ENCODE measurements around the gene EDN2.

The EDN2 gene

DNA sequence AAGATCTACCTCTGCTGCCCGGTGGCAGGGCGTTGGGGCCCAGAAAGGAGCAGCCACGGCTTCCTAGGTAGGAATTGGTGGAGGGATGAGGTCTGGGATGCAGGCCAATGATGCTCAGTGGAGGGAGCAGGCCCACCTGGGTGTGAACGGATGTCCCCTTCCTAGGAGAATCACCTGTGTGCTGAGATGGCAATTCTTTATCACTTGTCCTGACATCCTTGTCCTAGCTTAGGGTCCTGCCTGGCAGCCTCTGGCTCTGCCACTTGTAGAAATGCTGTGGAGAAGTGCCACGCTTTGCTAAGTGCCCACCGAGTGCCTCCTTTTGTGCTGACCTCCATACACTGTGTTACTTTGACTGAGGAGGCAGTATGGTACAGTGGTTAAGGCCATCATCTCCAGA is 12.8 kb downstream of the EDN2 start:
- Histone ChIP-seq H2BK12ac (ENCODE audit: low read length in 2 of 2) (no peak overlapping the region), H2BK120ac (ENCODE audit: low read depth, low read length) (no peak overlapping the region), H3K36me3 (ENCODE audit: control insufficient read depth in 1 of 2, insufficient read depth in 2 of 2, low read depth in 1 of 2, low read length in 2 of 2) (no peaks in the 10 kb centered on the region)

DNA sequence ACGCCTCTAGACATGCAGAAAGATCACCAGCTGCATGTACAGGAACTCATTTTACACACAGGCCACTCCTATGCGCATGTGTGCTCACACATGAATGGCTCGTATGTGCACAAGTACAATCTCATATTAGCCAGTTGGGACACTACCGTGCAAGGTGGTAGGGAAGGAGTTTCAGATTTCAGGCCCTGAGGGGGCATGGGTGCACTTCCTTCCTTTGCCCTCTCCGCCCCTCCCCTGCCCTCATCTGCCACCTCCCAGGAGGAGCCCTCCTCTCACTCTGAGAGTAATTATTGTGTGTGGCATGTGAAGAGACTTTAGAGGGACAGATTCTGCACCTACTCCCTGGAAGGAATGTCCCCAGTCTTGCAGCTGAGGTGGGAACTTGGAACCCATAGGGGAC is 14.8 kb downstream of the EDN2 start:
- Histone ChIP-seq H4K91ac (ENCODE audit: low read length) (no peak overlapping the region), H2AFZ (ENCODE audit: low read depth, low read length) (no peak overlapping the region), H3K36me3 (ENCODE audit: control insufficient read depth in 1 of 2, insufficient read depth in 2 of 2, low read depth in 1 of 2, low read length in 2 of 2) (no peaks in the 10 kb centered on the region), H3K27ac (ENCODE audit: low read length, poor library complexity, severe bottlenecking) (no peak overlapping the region), H3K23ac (ENCODE audit: low read length in 2 of 2) (no peak overlapping the region), H3K4me1 (ENCODE audit: control insufficient read depth, insufficient read depth, low read depth, low read length) (peaks cover 5% of the 10 kb centered on the region), H2BK15ac (ENCODE audit: low read depth, poor library complexity, severe bottlenecking) (no peak overlapping the region), H3K18ac (ENCODE audit: low read depth in 1 of 2, low read length in 2 of 2) (no peak overlapping the region), H3K27me3 (ENCODE audit: control insufficient read depth in 1 of 2, insufficient read depth in 1 of 2, low read length in 2 of 2) (peaks cover 16 to 57% of the 10 kb centered on the region in 2 experiments), H3K9ac (ENCODE audit: low read length) (no peak overlapping the region), H2BK5ac (ENCODE audit: low read depth, low read length, poor library complexity, severe bottlenecking) (no peak overlapping the region), H3K4me3 (ENCODE audit: insufficient read depth in 1 of 2, low read depth in 1 of 2, low read length in 2 of 2) (no peak overlapping the region), H2BK120ac (ENCODE audit: low read depth, low read length) (no peak overlapping the region), H3K4ac (ENCODE audit: low read depth in 1 of 2, low read length in 2 of 2) (no peak overlapping the region), H2BK12ac (ENCODE audit: low read length in 2 of 2) (no peak overlapping the region), H3K14ac (ENCODE audit: low read length in 2 of 2) (no peak overlapping the region), H3K9me3 (ENCODE audit: control insufficient read depth, low read length) (no peaks in the 10 kb centered on the region), H3K79me1 (replicated peaks; ENCODE audit: low read length, poor library complexity, severe bottlenecking) (no peaks in the 10 kb centered on the region), H3K4me2 (ENCODE audit: low read length, poor library complexity, severe bottlenecking) (no peak overlapping the region), H4K8ac (ENCODE audit: low read length) (no peak overlapping the region), H2AK5ac (ENCODE audit: low read length, severe bottlenecking) (no peak overlapping the region)
- 64% methylated on average over 4 of the region's 5 CpGs for WGBS
- DNase-seq = no peak

More for the DNA sequence above, 12.8 kb downstream of the EDN2 start:
- no peaks in the 10 kb centered on the region for H3K9me3 ChIP-seq (ENCODE audit: control insufficient read depth, low read length)
- H3K14ac ChIP-seq (ENCODE audit: low read length in 2 of 2) = no peak overlapping the region
- DNase-seq = no peak
- H3K4me3 ChIP-seq (ENCODE audit: insufficient read depth in 1 of 2, low read depth in 1 of 2, low read length in 2 of 2) = no peak overlapping the region
- no peak overlapping the region for H3K27ac ChIP-seq (ENCODE audit: low read length, poor library complexity, severe bottlenecking)
- no peak overlapping the region for H2AK5ac ChIP-seq (ENCODE audit: low read length, severe bottlenecking)
- H3K4me2 ChIP-seq (ENCODE audit: low read length, poor library complexity, severe bottlenecking) = no peak overlapping the region
- peaks cover 16 to 48% of the 10 kb centered on the region in 2 experiments for H3K27me3 ChIP-seq (ENCODE audit: control insufficient read depth in 1 of 2, insufficient read depth in 1 of 2, low read length in 2 of 2)
- no peak overlapping the region for H3K4ac ChIP-seq (ENCODE audit: low read depth in 1 of 2, low read length in 2 of 2)
- no peak overlapping the region for H3K18ac ChIP-seq (ENCODE audit: low read depth in 1 of 2, low read length in 2 of 2)
- no peak overlapping the region for H2AFZ ChIP-seq (ENCODE audit: low read depth, low read length)
- H4K8ac ChIP-seq (ENCODE audit: low read length) = no peak overlapping the region
- H3K23ac ChIP-seq (ENCODE audit: low read length in 2 of 2) = no peak overlapping the region
- H2BK15ac ChIP-seq (ENCODE audit: low read depth, poor library complexity, severe bottlenecking) = no peak overlapping the region
- H3K9ac ChIP-seq (ENCODE audit: low read length) = no peak overlapping the region
- no peaks in the 10 kb centered on the region for H3K79me1 ChIP-seq (replicated peaks; ENCODE audit: low read length, poor library complexity, severe bottlenecking)
- WGBS = 93% methylated on average over 6 of the region's 6 CpGs
- H4K91ac ChIP-seq (ENCODE audit: low read length) = no peak overlapping the region
- no peak overlapping the region for H2BK5ac ChIP-seq (ENCODE audit: low read depth, low read length, poor library complexity, severe bottlenecking)
- peaks cover 7% of the 10 kb centered on the region for H3K4me1 ChIP-seq (ENCODE audit: control insufficient read depth, insufficient read depth, low read depth, low read length)

DNA sequence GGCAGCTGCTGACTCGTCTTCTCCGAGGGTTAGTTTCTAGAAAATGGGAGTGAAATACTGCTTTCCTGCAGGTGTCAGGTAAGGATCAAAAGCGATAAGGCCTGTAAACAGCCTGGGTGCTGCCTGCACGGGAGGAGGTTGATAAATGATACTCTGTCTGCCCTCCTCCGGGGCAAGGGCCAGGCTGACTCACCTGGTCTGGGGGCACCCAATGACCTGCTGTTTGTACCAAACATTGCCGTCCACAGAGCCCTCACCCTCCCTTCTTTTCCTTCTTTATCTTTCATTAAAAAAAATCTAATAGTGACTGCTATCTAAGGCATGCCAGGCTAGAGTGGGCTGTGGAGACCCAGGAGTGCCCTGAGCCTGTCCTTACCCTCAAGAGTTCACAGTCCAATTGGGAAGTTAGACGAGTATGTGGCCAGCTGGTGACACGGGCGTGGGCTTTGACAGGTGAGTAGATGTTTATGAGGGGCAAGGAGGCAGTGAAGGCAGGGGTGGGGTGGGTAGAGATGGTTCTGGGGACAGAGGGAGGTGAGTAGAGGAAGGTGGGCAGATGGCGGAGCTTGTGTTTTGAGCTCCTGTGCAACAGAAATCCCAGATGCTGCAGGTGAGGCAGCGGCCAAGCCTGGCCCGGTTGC is 16.2 kb downstream of the EDN2 start:
- Histone ChIP-seq H2AK5ac (ENCODE audit: low read length, severe bottlenecking) (no peak overlapping the region), H4K8ac (ENCODE audit: low read length) (no peak overlapping the region), H2BK5ac (ENCODE audit: low read depth, low read length, poor library complexity, severe bottlenecking) (no peak overlapping the region), H3K9ac (ENCODE audit: low read length) (no peak overlapping the region), H3K79me1 (replicated peaks; ENCODE audit: low read length, poor library complexity, severe bottlenecking) (no peaks in the 10 kb centered on the region), H3K27ac (ENCODE audit: low read length, poor library complexity, severe bottlenecking) (no peak overlapping the region), H2BK15ac (ENCODE audit: low read depth, poor library complexity, severe bottlenecking) (no peak overlapping the region), H3K4me3 (ENCODE audit: insufficient read depth in 1 of 2, low read depth in 1 of 2, low read length in 2 of 2) (no peak overlapping the region), H3K4ac (ENCODE audit: low read depth in 1 of 2, low read length in 2 of 2) (no peak overlapping the region), H2AFZ (ENCODE audit: low read depth, low read length) (no peak overlapping the region), H3K27me3 (ENCODE audit: control insufficient read depth in 1 of 2, insufficient read depth in 1 of 2, low read length in 2 of 2) (peaks cover 16 to 64% of the 10 kb centered on the region in 2 experiments), H3K23ac (ENCODE audit: low read length in 2 of 2) (no peak overlapping the region), H3K18ac (ENCODE audit: low read depth in 1 of 2, low read length in 2 of 2) (no peak overlapping the region), H2BK12ac (ENCODE audit: low read length in 2 of 2) (no peak overlapping the region), H3K4me1 (ENCODE audit: control insufficient read depth, insufficient read depth, low read depth, low read length) (peaks cover 5% of the 10 kb centered on the region), H4K91ac (ENCODE audit: low read length) (no peak overlapping the region), H3K4me2 (ENCODE audit: low read length, poor library complexity, severe bottlenecking) (no peak overlapping the region), H3K9me3 (ENCODE audit: control insufficient read depth, low read length) (no peaks in the 10 kb centered on the region), H3K36me3 (ENCODE audit: control insufficient read depth in 1 of 2, insufficient read depth in 2 of 2, low read depth in 1 of 2, low read length in 2 of 2) (no peaks in the 10 kb centered on the region), H2BK120ac (ENCODE audit: low read depth, low read length) (no peak overlapping the region), H3K14ac (ENCODE audit: low read length in 2 of 2) (no peak overlapping the region)
- no peak for DNase-seq
- WGBS = 87% methylated on average over 11 of the region's 12 CpGs

DNA sequence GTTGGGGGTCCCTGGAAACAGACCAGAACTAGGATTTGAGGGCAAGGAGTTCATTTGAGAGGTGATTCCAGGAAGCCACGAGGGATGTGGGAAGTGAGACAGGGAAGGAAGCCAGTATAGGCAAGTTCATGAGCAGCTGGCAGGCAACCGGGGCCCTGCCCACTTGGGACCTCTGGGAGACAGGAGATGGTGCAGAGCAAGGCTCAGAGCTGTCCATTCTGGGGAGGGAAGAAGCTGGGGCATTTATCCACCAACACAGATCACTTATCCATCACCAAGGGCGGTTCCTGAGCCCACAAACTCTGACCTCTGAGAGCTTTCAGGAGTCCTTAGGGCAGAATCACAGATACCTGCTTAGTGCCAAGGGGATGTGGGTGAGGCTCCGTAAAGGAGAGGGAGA is 16.8 kb downstream of the EDN2 start:
- H2BK15ac ChIP-seq (ENCODE audit: low read depth, poor library complexity, severe bottlenecking) = no peak overlapping the region
- no peak overlapping the region for H3K18ac ChIP-seq (ENCODE audit: low read depth in 1 of 2, low read length in 2 of 2)
- no peak overlapping the region for H2AFZ ChIP-seq (ENCODE audit: low read depth, low read length)
- H3K27me3 ChIP-seq (ENCODE audit: control insufficient read depth in 1 of 2, insufficient read depth in 1 of 2, low read length in 2 of 2) = peaks cover 16 to 64% of the 10 kb centered on the region in 2 experiments
- no peak overlapping the region for H3K27ac ChIP-seq (ENCODE audit: low read length, poor library complexity, severe bottlenecking)
- no peak overlapping the region for H4K8ac ChIP-seq (ENCODE audit: low read length)
- no peak overlapping the region for H4K91ac ChIP-seq (ENCODE audit: low read length)
- H3K4me1 ChIP-seq (ENCODE audit: control insufficient read depth, insufficient read depth, low read depth, low read length) = peaks cover 5% of the 10 kb centered on the region
- no peaks in the 10 kb centered on the region for H3K79me1 ChIP-seq (replicated peaks; ENCODE audit: low read length, poor library complexity, severe bottlenecking)
- H3K4ac ChIP-seq (ENCODE audit: low read depth in 1 of 2, low read length in 2 of 2) = no peak overlapping the region
- H3K9me3 ChIP-seq (ENCODE audit: control insufficient read depth, low read length) = no peaks in the 10 kb centered on the region
- no peak overlapping the region for H3K14ac ChIP-seq (ENCODE audit: low read length in 2 of 2)
- no peak overlapping the region for H2AK5ac ChIP-seq (ENCODE audit: low read length, severe bottlenecking)
- no peak for DNase-seq
- H2BK5ac ChIP-seq (ENCODE audit: low read depth, low read length, poor library complexity, severe bottlenecking) = no peak overlapping the region
- H3K4me3 ChIP-seq (ENCODE audit: insufficient read depth in 1 of 2, low read depth in 1 of 2, low read length in 2 of 2) = no peak overlapping the region
- H3K9ac ChIP-seq (ENCODE audit: low read length) = no peak overlapping the region
- H2BK12ac ChIP-seq (ENCODE audit: low read length in 2 of 2) = no peak overlapping the region
- no peak overlapping the region for H3K23ac ChIP-seq (ENCODE audit: low read length in 2 of 2)
- no peaks in the 10 kb centered on the region for H3K36me3 ChIP-seq (ENCODE audit: control insufficient read depth in 1 of 2, insufficient read depth in 2 of 2, low read depth in 1 of 2, low read length in 2 of 2)
- WGBS = 79% methylated on average over 3 of the region's 4 CpGs
- no peak overlapping the region for H3K4me2 ChIP-seq (ENCODE audit: low read length, poor library complexity, severe bottlenecking)
- H2BK120ac ChIP-seq (ENCODE audit: low read depth, low read length) = no peak overlapping the region

Measured in mesenchymal stem cell (in vitro differentiated cells and primary cell).